ENCODE results near the gene BUD31. TPM values are rescaled to one million over a fixed set of nuclear protein-coding genes. Genes with fewer than 3 reads are reported as not detected.

The BUD31 gene
- total and polyA plus RNA-seq, 4 donors, result 88.5 to 185 (median 115) TPM

DNA sequence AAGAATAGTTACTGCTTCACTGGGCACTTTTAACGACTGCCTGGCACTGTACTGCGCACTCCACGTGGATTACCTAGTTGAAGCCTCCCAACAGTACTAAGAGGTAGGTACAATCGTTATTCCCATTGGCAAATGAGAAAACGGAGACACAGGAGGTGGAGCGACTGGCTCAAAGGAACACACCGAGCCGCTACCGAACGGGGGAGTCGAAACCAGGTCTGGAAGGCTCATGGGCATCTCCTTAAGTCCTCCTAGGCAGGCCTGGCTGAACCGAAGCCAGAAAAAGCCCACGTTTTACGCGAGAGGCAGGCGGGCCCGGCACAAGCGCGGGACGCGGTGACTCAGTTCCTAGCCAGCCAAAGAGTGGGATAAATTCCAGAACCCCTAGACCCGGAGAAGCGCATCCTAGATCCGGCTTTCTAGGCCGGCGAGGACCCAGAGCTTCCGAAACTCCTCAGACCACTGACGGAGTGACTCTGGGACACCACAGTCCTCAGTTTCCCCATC is 844 bp upstream of the BUD31 start:
- ATAC-seq (ENCODE audit: insufficient read depth, low FRiP score) (peak; percentile 38), DNase-seq (peak; percentile 27 to 46 (median 34))
- H3K9me3 ChIP-seq (ENCODE audit: control insufficient read depth in 4 of 4, insufficient read depth in 3 of 4, low read length in 3 of 4), result no peaks in the 10 kb centered on the region
- WGBS, 2 donors, result 0 to 1% methylated on average over 28 of the region's 28 CpGs
- H3K27me3 ChIP-seq (ENCODE audit: control insufficient read depth in 3 of 3, insufficient read depth in 3 of 3, low read length in 2 of 3), result no peaks in the 10 kb centered on the region
- H3K36me3 ChIP-seq (ENCODE audit: control insufficient read depth in 4 of 4, insufficient read depth in 4 of 4, low read length in 4 of 4), result peaks cover 13 to 31% (median 27%) of the 10 kb centered on the region in 4 donors
- peak overlapping the region; percentile 92 for H3K4me3 ChIP-seq
- peaks cover 0 to 23% (median 12%) of the 10 kb centered on the region in 5 donors for H3K4me1 ChIP-seq (ENCODE audit: control insufficient read depth in 5 of 5, insufficient read depth in 5 of 5, low read length in 5 of 5)
- H3K9ac ChIP-seq (ENCODE audit: insufficient read depth in 1 of 2, low read length in 2 of 2), result peak overlapping the region; percentile 92 to 99
- H3K27ac ChIP-seq (ENCODE audit: low read depth in 1 of 2, low read length in 1 of 2), result peak overlapping the region; percentile 97 to 98
- TF ChIP-seq, protein P1, sequence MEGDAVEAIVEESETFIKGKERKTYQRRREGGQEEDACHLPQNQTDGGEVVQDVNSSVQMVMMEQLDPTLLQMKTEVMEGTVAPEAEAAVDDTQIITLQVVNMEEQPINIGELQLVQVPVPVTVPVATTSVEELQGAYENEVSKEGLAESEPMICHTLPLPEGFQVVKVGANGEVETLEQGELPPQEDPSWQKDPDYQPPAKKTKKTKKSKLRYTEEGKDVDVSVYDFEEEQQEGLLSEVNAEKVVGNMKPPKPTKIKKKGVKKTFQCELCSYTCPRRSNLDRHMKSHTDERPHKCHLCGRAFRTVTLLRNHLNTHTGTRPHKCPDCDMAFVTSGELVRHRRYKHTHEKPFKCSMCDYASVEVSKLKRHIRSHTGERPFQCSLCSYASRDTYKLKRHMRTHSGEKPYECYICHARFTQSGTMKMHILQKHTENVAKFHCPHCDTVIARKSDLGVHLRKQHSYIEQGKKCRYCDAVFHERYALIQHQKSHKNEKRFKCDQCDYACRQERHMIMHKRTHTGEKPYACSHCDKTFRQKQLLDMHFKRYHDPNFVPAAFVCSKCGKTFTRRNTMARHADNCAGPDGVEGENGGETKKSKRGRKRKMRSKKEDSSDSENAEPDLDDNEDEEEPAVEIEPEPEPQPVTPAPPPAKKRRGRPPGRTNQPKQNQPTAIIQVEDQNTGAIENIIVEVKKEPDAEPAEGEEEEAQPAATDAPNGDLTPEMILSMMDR (IDR thresholded peaks at IDR 0.05; ENCODE audit: control extremely low read depth, extremely low read depth), result no peak

DNA sequence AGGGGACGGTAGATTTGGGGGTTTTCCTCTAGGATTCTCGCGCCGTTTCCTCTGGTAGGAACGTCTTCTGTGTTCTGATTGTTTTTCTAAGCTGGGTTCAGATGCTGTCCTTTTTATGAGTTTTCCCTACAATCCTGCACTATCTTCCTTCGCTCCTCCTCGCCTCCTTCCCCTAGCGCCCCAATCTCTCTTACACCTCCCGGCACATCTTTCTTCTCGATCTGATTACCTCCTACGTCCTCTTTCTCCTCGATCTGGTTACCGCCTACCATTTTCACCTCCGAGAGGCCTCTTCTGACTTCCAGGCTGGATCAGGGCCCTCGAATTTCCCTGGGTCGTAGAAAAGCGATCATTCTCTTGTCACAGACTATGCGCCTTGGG is 413 bp downstream of the BUD31 start:
- Histone ChIP-seq H3K36me3 (ENCODE audit: control insufficient read depth in 4 of 4, insufficient read depth in 4 of 4, low read length in 4 of 4) (peaks cover 16 to 31% (median 25%) of the 10 kb centered on the region in 4 donors), H3K4me3 (peak overlapping the region; percentile 76), H3K9me3 (ENCODE audit: control insufficient read depth in 4 of 4, insufficient read depth in 3 of 4, low read length in 3 of 4) (no peaks in the 10 kb centered on the region), H3K4me1 (ENCODE audit: control insufficient read depth in 5 of 5, insufficient read depth in 5 of 5, low read length in 5 of 5) (peaks cover 0 to 23% (median 12%) of the 10 kb centered on the region in 5 donors), H3K9ac (ENCODE audit: insufficient read depth in 1 of 2, low read length in 2 of 2) (peak overlapping the region; percentile 87 to 99), H3K27ac (ENCODE audit: low read depth in 1 of 2, low read length in 1 of 2) (peak overlapping the region; percentile 97 to 98), H3K27me3 (ENCODE audit: control insufficient read depth in 3 of 3, insufficient read depth in 3 of 3, low read length in 2 of 3) (no peaks in the 10 kb centered on the region)
- TF ChIP-seq, protein P1 (IDR thresholded peaks at IDR 0.05; ENCODE audit: control extremely low read depth, extremely low read depth), result no peak
- DNase-seq, result peak in 2 of 3 donors; percentile 11 to 36
- ATAC-seq (ENCODE audit: insufficient read depth, low FRiP score), result no peak
- 0% methylated on average over 18 of the region's 18 CpGs for WGBS, 2 donors

DNA sequence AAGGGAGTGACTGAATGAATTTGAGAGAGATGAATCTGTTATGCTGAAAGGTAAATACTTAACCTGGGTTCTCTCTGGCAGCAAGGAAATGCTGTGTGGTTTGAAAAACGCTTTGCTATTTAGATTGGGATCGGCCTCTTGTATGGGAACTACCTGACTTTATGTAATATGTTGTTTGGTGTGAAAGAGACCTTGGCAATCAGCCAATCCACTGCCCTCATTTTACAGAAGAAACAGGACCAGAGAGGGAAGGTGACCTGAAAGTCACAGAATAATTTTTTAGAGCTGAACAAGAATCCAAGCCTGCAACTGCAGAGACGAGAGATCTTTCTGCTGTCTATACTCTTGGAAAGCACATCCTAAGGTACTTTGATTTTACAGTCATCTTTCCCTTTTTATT is 1.0 kb downstream of the BUD31 start:
- DNase-seq, result no peak

More for the DNA sequence above, 1.0 kb downstream of the BUD31 start:
- TF ChIP-seq, protein P1 (IDR thresholded peaks at IDR 0.05; ENCODE audit: control extremely low read depth, extremely low read depth), result no peak
- Histone ChIP-seq H3K4me3 (no peak overlapping the region), H3K4me1 (ENCODE audit: control insufficient read depth in 5 of 5, insufficient read depth in 5 of 5, low read length in 5 of 5) (peaks cover 0 to 23% (median 12%) of the 10 kb centered on the region in 5 donors), H3K9ac (ENCODE audit: insufficient read depth in 1 of 2, low read length in 2 of 2) (peak overlapping the region; percentile 87 to 99), H3K27me3 (ENCODE audit: control insufficient read depth in 3 of 3, insufficient read depth in 3 of 3, low read length in 2 of 3) (no peaks in the 10 kb centered on the region), H3K27ac (ENCODE audit: low read depth in 1 of 2, low read length in 1 of 2) (peak overlapping the region; percentile 97 to 98), H3K9me3 (ENCODE audit: control insufficient read depth in 4 of 4, insufficient read depth in 3 of 4, low read length in 3 of 4) (no peaks in the 10 kb centered on the region), H3K36me3 (ENCODE audit: control insufficient read depth in 4 of 4, insufficient read depth in 4 of 4, low read length in 4 of 4) (peaks cover 14 to 30% (median 23%) of the 10 kb centered on the region in 4 donors)
- ATAC-seq (ENCODE audit: insufficient read depth, low FRiP score), result no peak
- WGBS, 2 donors, result 32 to 37% methylated on average over 3 of the region's 3 CpGs
